Ovary (tissue), 9 donors: ENCODE data around the gene PSD. TPM values are rescaled to one million over a fixed set of nuclear protein-coding genes. Genes with fewer than 3 reads are reported as not detected.

Experiments used
- DNase-seq, 5 donors: peaks; one replicate each; pipeline ENCODE4 v3.0.0-alpha.2; 2019 to 2020
- H3K27ac ChIP-seq, 2 donors: fragments of 200-600 bp; one replicate each; pipeline versions ENCODE4 v1.5.1 to v1.8.0; 2019 to 2022
- H3K27me3 ChIP-seq: fragments of 200-600 bp; one replicate; pipeline ENCODE4 v1.8.0; 2022
- H3K36me3 ChIP-seq: fragments of 200-600 bp; sonication (generic); one replicate; pipeline ENCODE4 v1.5.1; 2019
- H3K4me1 ChIP-seq: one replicate; pipeline ENCODE4 v1.8.1; 2013; ENCODE audit warnings: mild to moderate bottlenecking, moderate library complexity; ENCODE audit not compliant: insufficient read depth
- H3K4me3 ChIP-seq: fragments of 200-600 bp; sonication (generic); one replicate; pipeline ENCODE4 v1.5.1; 2017
- H3K9me3 ChIP-seq, 2 donors: fragments of 200-600 bp in 1 of 2; sonication (generic) in 1 of 2; one replicate each; pipeline versions ENCODE4 v1.5.1 to v1.8.1; 2013 to 2019; ENCODE audit warnings: mild to moderate bottlenecking in 1 of 2, moderate library complexity in 1 of 2
- CTCF ChIP-seq, 3 donors: fragments of 450-650 bp in 2 of 3; fragments of 200-600 bp in 1 of 3; IDR thresholded peaks; one replicate each; pipeline versions ENCODE4 v1.5.1 to v1.8.0; 2016 to 2022; ENCODE audit warnings: antibody characterized with exemption in 3 of 3, mild to moderate bottlenecking in 1 of 3
- EP300 ChIP-seq: sonication (generic); formaldehyde crosslinking; IDR thresholded peaks from one replicate; pipeline ENCODE4 v1.6.1; 2017; ENCODE audit warnings: antibody characterized with exemption
- POLR2A ChIP-seq: fragments of 450-650 bp; IDR thresholded peaks from one replicate; pipeline ENCODE4 v1.6.1; 2017; ENCODE audit warnings: antibody characterized with exemption, mild to moderate bottlenecking, moderate library complexity
- WGBS, 3 donors: extraction: QIAGEN DNeasy Blood & Tissue Kit in 1 of 3; methylation state at CpG; one replicate each; pipeline versions ENCODE4 v1.1.5 to v1.1.7; 2013 to 2017; 5-methylcytosine and 5-hydroxymethylcytosine counted together
- intact Hi-C, 4 donors: fragments of 100-400 bp; cut with DNase I; formaldehyde crosslinking; loops; one replicate each; pipeline versions ENCODE4 v1.11.0 to v1.15.1; 2022 to 2023
- polyA plus RNA-seq, 2 donors: library from polyadenylated mRNA; stranded (reverse); fragments of 200-250 nt in 1 of 2; fragments of 350-450 nt in 1 of 2; fragmentation: Illumina TruSeq in 1 of 2; extraction: RNeasy Lipid Tissue Mini Kit (QIAGEN cat#74804) in 1 of 2; gene quantifications; one replicate each; pipeline ENCODE4 v1.2.3, GENCODE V29; 2013 to 2014
- total RNA-seq, 7 donors: library from RNA; depleted of rRNA in 2 of 7; stranded (reverse); fragments of >200 nt in 2 of 7; fragmentation: NEBNext Ultra II Directional in 3 of 7; extraction: Animal tissue kit (Norgen Biotek cat#: 25700) in 3 of 7; gene quantifications; one replicate each; pipeline versions ENCODE4 v1.1.0 to v1.2.4, GENCODE V29; 2016 to 2023
- donor health status: DM: no; HTN: no; CAD: no; lungs with moderate emphysema.
- donor health status: DM: no; HTN: no; CAD: no.
- donor health status: Bipolar disorder and iron deficiency.
- donor health status: DM: yes; HTN: yes; CAD: no.
- donor health status: DM: no; HTN: no; CAD: no.
- donor health status: DM: yes; HTN: yes; CAD: no.

The PSD gene
- total and polyA plus RNA-seq, 9 donors = 4.4 to 34.7 (median 23.2) TPM

GRCh38 chr10:102416283-102416682 lies 2.3 kb downstream of the PSD start:
- intact Hi-C loops = no loop called here
- TF ChIP-seq CTCF (IDR thresholded peaks at IDR 0.05) (no peak), EP300 (no peak), POLR2A (no peak)
- no peak overlapping the region for H3K27ac ChIP-seq
- no peaks in the 10 kb centered on the region for H3K9me3 ChIP-seq
- H3K27me3 ChIP-seq = no peaks in the 10 kb centered on the region
- H3K4me1 ChIP-seq = peaks cover 15% of the 10 kb centered on the region
- 50 to 72% (median 61%) methylated on average over 9 of the region's 9 CpGs for WGBS, 3 donors
- H3K36me3 ChIP-seq = no peaks in the 10 kb centered on the region
- no peak overlapping the region for H3K4me3 ChIP-seq
- DNase-seq = no peak

GRCh38 chr10:102414749-102415148 lies 3.8 kb downstream of the PSD start:
- TF ChIP-seq POLR2A (no peak), EP300 (no peak), CTCF (IDR thresholded peaks at IDR 0.05) (no peak)
- no peaks in the 10 kb centered on the region for H3K9me3 ChIP-seq
- no peaks in the 10 kb centered on the region for H3K36me3 ChIP-seq
- H3K4me1 ChIP-seq = peaks cover 13% of the 10 kb centered on the region
- no peaks in the 10 kb centered on the region for H3K27me3 ChIP-seq
- 24 to 38% (median 30%) methylated on average over 19 to 20 of the region's 20 CpGs for WGBS, 3 donors
- intact Hi-C loops = no loop called here
- DNase-seq = no peak
- H3K4me3 ChIP-seq = no peak overlapping the region
- no peak overlapping the region for H3K27ac ChIP-seq

GRCh38 chr10:102413806-102414561 lies 4.6 kb downstream of the PSD start:
- WGBS, 3 donors = 72 to 77% (median 77%) methylated on average over 16 of the region's 16 CpGs
- Histone ChIP-seq H3K27me3 (no peaks in the 10 kb centered on the region), H3K27ac (no peak overlapping the region)

GRCh38 chr10:102413053-102413705 lies 5.4 kb downstream of the PSD start:
- H3K9me3 ChIP-seq = no peaks in the 10 kb centered on the region
- H3K4me1 ChIP-seq = peaks cover 5% of the 10 kb centered on the region
- DNase-seq = no peak
- WGBS, 3 donors = 6 to 21% (median 13%) methylated on average over 5 of the region's 5 CpGs
- H3K27ac ChIP-seq = no peak overlapping the region
- no peaks in the 10 kb centered on the region for H3K27me3 ChIP-seq
- H3K4me3 ChIP-seq = no peak overlapping the region
- no peaks in the 10 kb centered on the region for H3K36me3 ChIP-seq
- TF ChIP-seq EP300 (no peak), POLR2A (no peak), CTCF (IDR thresholded peaks at IDR 0.05) (no peak)
- intact Hi-C loops = no loop called here

More at GRCh38 chr10:102413806-102414561, 4.6 kb downstream of the PSD start:
- Histone ChIP-seq H3K4me1 (peaks cover 5% of the 10 kb centered on the region), H3K4me3 (no peak overlapping the region), H3K36me3 (no peaks in the 10 kb centered on the region), H3K9me3 (no peaks in the 10 kb centered on the region)
- DNase-seq = no peak
- TF ChIP-seq EP300 (no peak), CTCF (IDR thresholded peaks at IDR 0.05) (no peak), POLR2A (no peak)
- intact Hi-C loops = no loop called here
